PC-9 (cell line): ENCODE results near the gene VLDLR.

ENCODE experiments used
- EZH2 ChIP-seq: fragments of 200-600 bp; sonication (generic); IDR thresholded peaks from 2 replicates; pipeline ENCODE4 v1.8.0; 2017; ENCODE audit warnings: antibody characterized with exemption, low read depth
- TF ChIP-seq, protein P1 (sequence below): fragments of 200-600 bp; sonication (generic); conservative IDR thresholded peaks from 2 replicates; pipeline ENCODE4 v1.6.1; 2017; ENCODE audit warnings: mixed run types, antibody characterized with exemption, mild to moderate bottlenecking, moderate library complexity

DNA sequence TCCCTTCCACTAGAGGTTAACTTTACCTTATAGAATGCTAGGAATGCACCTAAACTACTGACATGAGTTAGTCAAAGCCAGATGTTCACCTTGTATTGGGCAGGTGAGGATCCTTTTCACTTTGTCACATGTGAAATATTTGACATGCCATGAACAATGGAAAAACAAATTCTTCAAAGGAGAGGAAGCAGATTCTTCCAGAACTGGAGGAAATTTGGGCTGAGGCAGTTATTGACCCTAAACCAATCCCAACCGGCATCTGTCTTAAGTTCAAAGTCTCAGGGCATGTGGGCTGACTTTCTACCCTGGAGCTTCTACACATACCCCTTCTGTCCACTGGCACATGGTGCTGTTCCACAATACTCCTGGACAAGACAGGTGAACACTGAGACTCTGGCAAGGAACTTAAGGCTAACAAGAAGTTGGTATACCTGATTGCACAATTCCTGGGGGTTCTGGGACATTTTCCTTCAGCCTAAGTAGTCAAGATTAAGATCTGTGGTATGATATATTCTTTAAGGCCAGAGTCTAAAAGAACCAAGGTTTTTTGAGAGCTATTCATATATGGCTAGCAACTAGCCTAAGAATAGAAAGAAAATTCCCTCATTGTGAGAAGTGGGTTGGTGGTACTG lies 2.6 kb downstream of the VLDLR start:
- TF ChIP-seq, protein P1, sequence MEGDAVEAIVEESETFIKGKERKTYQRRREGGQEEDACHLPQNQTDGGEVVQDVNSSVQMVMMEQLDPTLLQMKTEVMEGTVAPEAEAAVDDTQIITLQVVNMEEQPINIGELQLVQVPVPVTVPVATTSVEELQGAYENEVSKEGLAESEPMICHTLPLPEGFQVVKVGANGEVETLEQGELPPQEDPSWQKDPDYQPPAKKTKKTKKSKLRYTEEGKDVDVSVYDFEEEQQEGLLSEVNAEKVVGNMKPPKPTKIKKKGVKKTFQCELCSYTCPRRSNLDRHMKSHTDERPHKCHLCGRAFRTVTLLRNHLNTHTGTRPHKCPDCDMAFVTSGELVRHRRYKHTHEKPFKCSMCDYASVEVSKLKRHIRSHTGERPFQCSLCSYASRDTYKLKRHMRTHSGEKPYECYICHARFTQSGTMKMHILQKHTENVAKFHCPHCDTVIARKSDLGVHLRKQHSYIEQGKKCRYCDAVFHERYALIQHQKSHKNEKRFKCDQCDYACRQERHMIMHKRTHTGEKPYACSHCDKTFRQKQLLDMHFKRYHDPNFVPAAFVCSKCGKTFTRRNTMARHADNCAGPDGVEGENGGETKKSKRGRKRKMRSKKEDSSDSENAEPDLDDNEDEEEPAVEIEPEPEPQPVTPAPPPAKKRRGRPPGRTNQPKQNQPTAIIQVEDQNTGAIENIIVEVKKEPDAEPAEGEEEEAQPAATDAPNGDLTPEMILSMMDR: no peak
- TF ChIP-seq EZH2: no peak
